Mesendoderm (in vitro differentiated cells): ENCODE measurements around the gene SH2B3.

Experiments used
- DNase-seq: peaks from one replicate; pipeline ENCODE4 v3.0.0; 2013
- H2AK5ac ChIP-seq: 2 replicates; pipeline ENCODE4 v1.6.1; 2013; ENCODE audit warnings: low read length, inconsistent platforms
- H2BK120ac ChIP-seq: 2 replicates; pipeline ENCODE4 v1.6.1; 2013; ENCODE audit warnings: low read depth, mild to moderate bottlenecking, low read length, moderate library complexity, mixed read lengths
- H2BK15ac ChIP-seq: replicated peaks from 2 replicates; pipeline ENCODE4 v1.6.1; 2013; ENCODE audit warnings: low read depth, mild to moderate bottlenecking, moderate library complexity
- H2BK5ac ChIP-seq: 2 replicates; pipeline ENCODE4 v1.6.1; 2013; ENCODE audit warnings: low read length, inconsistent platforms
- H3K18ac ChIP-seq: 2 replicates; pipeline ENCODE4 v1.6.1; 2013; ENCODE audit warnings: mild to moderate bottlenecking, low read length, mixed read lengths
- H3K23ac ChIP-seq: one replicate; pipeline ENCODE4 v1.6.1; 2013; ENCODE audit warnings: low read length
- H3K27ac ChIP-seq: 2 replicates; pipeline ENCODE4 v1.5.1; 2013; ENCODE audit warnings: low read depth, mild to moderate bottlenecking, inconsistent platforms, low read length, moderate library complexity
- H3K27me3 ChIP-seq: 2 replicates; pipeline ENCODE4 v1.6.1; 2013; ENCODE audit warnings: low read length, control low read depth, mild to moderate bottlenecking, inconsistent platforms; ENCODE audit not compliant: insufficient read depth, poor library complexity
- H3K36me3 ChIP-seq: 2 replicates; pipeline ENCODE4 v1.6.1; 2013; ENCODE audit warnings: low read length, inconsistent platforms; ENCODE audit not compliant: control insufficient read depth, insufficient read depth
- H3K4ac ChIP-seq: one replicate; pipeline ENCODE4 v1.6.1; 2013; ENCODE audit warnings: low read depth, mild to moderate bottlenecking, low read length, moderate library complexity
- H3K4me1 ChIP-seq: 2 replicates; pipeline ENCODE4 v1.6.1; 2013; ENCODE audit warnings: low read depth, low read length, inconsistent platforms; ENCODE audit not compliant: control insufficient read depth
- H3K4me2 ChIP-seq: 2 replicates; pipeline ENCODE4 v1.6.1; 2013; ENCODE audit warnings: low read length
- H3K4me3 ChIP-seq: 2 replicates; pipeline ENCODE4 v1.5.1; 2013; ENCODE audit warnings: mild to moderate bottlenecking, low read length
- H3K56ac ChIP-seq: one replicate; pipeline ENCODE4 v1.6.1; 2013; ENCODE audit warnings: low read length
- H3K79me1 ChIP-seq: 2 replicates; pipeline ENCODE4 v1.6.1; 2013; ENCODE audit warnings: low read length, inconsistent platforms
- H3K79me2 ChIP-seq: 2 replicates; pipeline ENCODE4 v1.6.1; 2013; ENCODE audit warnings: mild to moderate bottlenecking, low read length; ENCODE audit not compliant: control insufficient read depth, insufficient read depth
- H3K9ac ChIP-seq: 2 replicates; pipeline ENCODE4 v1.6.1; 2013; ENCODE audit warnings: low read length, inconsistent platforms
- H4K5ac ChIP-seq: one replicate; pipeline ENCODE4 v1.6.1; 2013; ENCODE audit warnings: low read length
- H4K8ac ChIP-seq: one replicate; pipeline ENCODE4 v1.6.1; 2013; ENCODE audit warnings: low read depth, mild to moderate bottlenecking, control low read depth, low read length, moderate library complexity
- WGBS: extraction: QIAGEN DNeasy Blood & Tissue Kit; methylation state at CpG from one replicate; pipeline ENCODE4 v1.1.7; 2013; ENCODE audit warnings: low lambda C conversion rate, missing lambda C conversion rate; ENCODE audit not compliant: insufficient coverage; ENCODE audit errors: extremely low coverage; 5-methylcytosine and 5-hydroxymethylcytosine counted together

SH2B3 gene

GRCh38 chr12:111445726-111446581, 40.2 kb downstream of the SH2B3 start:
- peak overlapping the region; percentile 39 for H3K27ac ChIP-seq
- whole genome bisulfite sequencing = no CpG with 5 or more reads among the region's 6 CpGs

GRCh38 chr12:111446631-111447570, 41.2 kb downstream of the SH2B3 start:
- no peak overlapping the region for H2BK5ac ChIP-seq
- H2BK15ac ChIP-seq = no peak overlapping the region
- peaks cover 4% of the 10 kb centered on the region for H3K36me3 ChIP-seq
- WGBS = no CpG with 5 or more reads among the region's 20 CpGs
- no peak overlapping the region for H3K4ac ChIP-seq
- peaks cover 2% of the 10 kb centered on the region for H3K79me2 ChIP-seq
- H3K4me1 ChIP-seq = peaks cover 4% of the 10 kb centered on the region
- no peak overlapping the region for H3K56ac ChIP-seq
- no peak for DNase-seq
- no peaks in the 10 kb centered on the region for H3K27me3 ChIP-seq
- H3K23ac ChIP-seq = no peak overlapping the region
- H2BK120ac ChIP-seq = no peak overlapping the region
- H4K8ac ChIP-seq = no peak overlapping the region
- no peak overlapping the region for H3K18ac ChIP-seq
- no peak overlapping the region for H3K9ac ChIP-seq
- H3K27ac ChIP-seq = no peak overlapping the region
- H3K4me2 ChIP-seq = no peak overlapping the region
- no peak overlapping the region for H4K5ac ChIP-seq
- no peak overlapping the region for H3K4me3 ChIP-seq
- H2AK5ac ChIP-seq = no peak overlapping the region
- H3K79me1 ChIP-seq = peaks cover 25% of the 10 kb centered on the region

More at GRCh38 chr12:111445726-111446581, 40.2 kb downstream of the SH2B3 start:
- Histone ChIP-seq H3K27me3 (no peaks in the 10 kb centered on the region), H3K56ac (peak overlapping the region; percentile 66), H3K4me1 (peaks cover 4% of the 10 kb centered on the region), H2BK15ac (no peak overlapping the region), H2BK5ac (no peak overlapping the region), H3K79me2 (peaks cover 7% of the 10 kb centered on the region), H3K36me3 (peaks cover 4% of the 10 kb centered on the region), H4K5ac (peak overlapping the region; percentile 69), H3K4ac (no peak overlapping the region), H3K18ac (no peak overlapping the region), H2AK5ac (peak overlapping the region; percentile 83), H3K4me3 (no peak overlapping the region), H3K23ac (no peak overlapping the region), H3K9ac (peak overlapping the region; percentile 6), H4K8ac (no peak overlapping the region), H3K4me2 (no peak overlapping the region), H2BK120ac (no peak overlapping the region), H3K79me1 (peaks cover 30% of the 10 kb centered on the region)
- peak; percentile 87 for DNase-seq

GRCh38 chr12:111447571-111448265, 42.0 kb downstream of the SH2B3 start:
- H2AK5ac ChIP-seq = no peak overlapping the region
- DNase-seq = no peak
- H3K27ac ChIP-seq = no peak overlapping the region
- peaks cover 4% of the 10 kb centered on the region for H3K4me1 ChIP-seq
- H3K4ac ChIP-seq = no peak overlapping the region
- no peak overlapping the region for H3K56ac ChIP-seq
- no peak overlapping the region for H3K23ac ChIP-seq
- H3K79me1 ChIP-seq = peaks cover 22% of the 10 kb centered on the region
- no peak overlapping the region for H4K5ac ChIP-seq
- H3K4me2 ChIP-seq = no peak overlapping the region
- H3K27me3 ChIP-seq = no peaks in the 10 kb centered on the region
- H3K18ac ChIP-seq = no peak overlapping the region
- WGBS = no CpG with 5 or more reads among the region's 28 CpGs
- H3K36me3 ChIP-seq = peaks cover 4% of the 10 kb centered on the region
- H2BK120ac ChIP-seq = no peak overlapping the region
- H2BK5ac ChIP-seq = no peak overlapping the region
- peaks cover 2% of the 10 kb centered on the region for H3K79me2 ChIP-seq
- no peak overlapping the region for H3K9ac ChIP-seq
- no peak overlapping the region for H2BK15ac ChIP-seq
- H4K8ac ChIP-seq = no peak overlapping the region
- no peak overlapping the region for H3K4me3 ChIP-seq

- peak; percentile 33 for DNase-seq
- peaks cover 4% of the 10 kb centered on the region for H3K36me3 ChIP-seq
- H4K8ac ChIP-seq = no peak overlapping the region
- no peak overlapping the region for H2BK5ac ChIP-seq
- H3K27ac ChIP-seq = no peak overlapping the region
- H2AK5ac ChIP-seq = no peak overlapping the region
- no peak overlapping the region for H3K4ac ChIP-seq
- WGBS = no CpG with 5 or more reads among the region's 9 CpGs
- peaks cover 18% of the 10 kb centered on the region for H3K79me1 ChIP-seq
- peaks cover 4% of the 10 kb centered on the region for H3K4me1 ChIP-seq
- no peaks in the 10 kb centered on the region for H3K79me2 ChIP-seq
- no peaks in the 10 kb centered on the region for H3K27me3 ChIP-seq
- no peak overlapping the region for H2BK15ac ChIP-seq
- no peak overlapping the region for H2BK120ac ChIP-seq
- no peak overlapping the region for H3K56ac ChIP-seq
- no peak overlapping the region for H3K18ac ChIP-seq
- H3K4me2 ChIP-seq = no peak overlapping the region
- no peak overlapping the region for H3K9ac ChIP-seq
- no peak overlapping the region for H4K5ac ChIP-seq
- H3K23ac ChIP-seq = no peak overlapping the region
- no peak overlapping the region for H3K4me3 ChIP-seq
Observed at GRCh38 chr12:111448266-111448830, 42.6 kb downstream of the SH2B3 start.
